NB4 (cell line): Measurements from ENCODE around the gene FHIT.
"Not testable (repeated sequence)": the region's sequence is repeated elsewhere in the genome, so short reads cannot be mapped to it uniquely, and the experiment has no call there.

Source experiments
- DNase-seq: peaks from one replicate; pipeline ENCODE4 v3.0.0; 2010; ENCODE audit warnings: low read depth
- H3K4me3 ChIP-seq: one replicate; pipeline ENCODE4 v1.5.1; 2011; ENCODE audit warnings: mild to moderate bottlenecking, low read depth, low read length, moderate library complexity
- MYC ChIP-seq: IDR thresholded peaks from 2 replicates; pipeline ENCODE4 v1.6.1; 2011; ENCODE audit warnings: low read depth, low read length
- POLR2A ChIP-seq: IDR thresholded peaks from 2 replicates; pipeline ENCODE4 v1.6.1; 2011; ENCODE audit warnings: mild to moderate bottlenecking; ENCODE audit not compliant: insufficient read length; ENCODE audit errors: extremely low read depth
- TF ChIP-seq, protein P1 (sequence below): IDR thresholded peaks from one replicate; pipeline ENCODE4 v1.5.1; 2012; ENCODE audit warnings: low read depth, low read length
- TF ChIP-seq, protein P2 (sequence below): IDR thresholded peaks from 2 replicates; pipeline ENCODE4 v1.6.1; 2011; ENCODE audit warnings: low read depth, low read length

The FHIT gene

DNA sequence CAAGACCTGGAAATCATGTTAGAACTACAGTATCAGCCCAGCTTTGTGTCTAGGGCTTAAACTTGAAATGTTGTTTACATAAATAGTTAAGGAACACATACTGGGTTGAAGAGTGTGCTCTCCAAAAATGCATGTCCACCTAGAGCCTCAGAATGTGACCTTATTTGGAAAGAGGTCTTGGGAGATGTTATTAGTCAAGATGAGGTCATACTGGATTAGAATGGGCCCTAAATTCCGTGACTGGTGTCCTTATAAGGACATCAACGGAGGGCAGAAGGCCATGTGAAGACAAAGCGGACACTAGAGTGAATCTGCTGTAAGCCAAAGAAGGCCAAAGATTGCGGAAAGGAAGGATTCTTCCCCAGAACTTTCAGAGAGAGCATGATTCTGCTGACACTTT, 1442.2 kb downstream of the FHIT start:
- DNase-seq = no peak
- H3K4me3 ChIP-seq = no peak overlapping the region
- TF ChIP-seq, protein P1, sequence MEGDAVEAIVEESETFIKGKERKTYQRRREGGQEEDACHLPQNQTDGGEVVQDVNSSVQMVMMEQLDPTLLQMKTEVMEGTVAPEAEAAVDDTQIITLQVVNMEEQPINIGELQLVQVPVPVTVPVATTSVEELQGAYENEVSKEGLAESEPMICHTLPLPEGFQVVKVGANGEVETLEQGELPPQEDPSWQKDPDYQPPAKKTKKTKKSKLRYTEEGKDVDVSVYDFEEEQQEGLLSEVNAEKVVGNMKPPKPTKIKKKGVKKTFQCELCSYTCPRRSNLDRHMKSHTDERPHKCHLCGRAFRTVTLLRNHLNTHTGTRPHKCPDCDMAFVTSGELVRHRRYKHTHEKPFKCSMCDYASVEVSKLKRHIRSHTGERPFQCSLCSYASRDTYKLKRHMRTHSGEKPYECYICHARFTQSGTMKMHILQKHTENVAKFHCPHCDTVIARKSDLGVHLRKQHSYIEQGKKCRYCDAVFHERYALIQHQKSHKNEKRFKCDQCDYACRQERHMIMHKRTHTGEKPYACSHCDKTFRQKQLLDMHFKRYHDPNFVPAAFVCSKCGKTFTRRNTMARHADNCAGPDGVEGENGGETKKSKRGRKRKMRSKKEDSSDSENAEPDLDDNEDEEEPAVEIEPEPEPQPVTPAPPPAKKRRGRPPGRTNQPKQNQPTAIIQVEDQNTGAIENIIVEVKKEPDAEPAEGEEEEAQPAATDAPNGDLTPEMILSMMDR = no peak
- TF ChIP-seq POLR2A = no peak
- TF ChIP-seq, protein P2, sequence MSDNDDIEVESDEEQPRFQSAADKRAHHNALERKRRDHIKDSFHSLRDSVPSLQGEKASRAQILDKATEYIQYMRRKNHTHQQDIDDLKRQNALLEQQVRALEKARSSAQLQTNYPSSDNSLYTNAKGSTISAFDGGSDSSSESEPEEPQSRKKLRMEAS = no peak
- no peak for TF ChIP-seq MYC

DNA sequence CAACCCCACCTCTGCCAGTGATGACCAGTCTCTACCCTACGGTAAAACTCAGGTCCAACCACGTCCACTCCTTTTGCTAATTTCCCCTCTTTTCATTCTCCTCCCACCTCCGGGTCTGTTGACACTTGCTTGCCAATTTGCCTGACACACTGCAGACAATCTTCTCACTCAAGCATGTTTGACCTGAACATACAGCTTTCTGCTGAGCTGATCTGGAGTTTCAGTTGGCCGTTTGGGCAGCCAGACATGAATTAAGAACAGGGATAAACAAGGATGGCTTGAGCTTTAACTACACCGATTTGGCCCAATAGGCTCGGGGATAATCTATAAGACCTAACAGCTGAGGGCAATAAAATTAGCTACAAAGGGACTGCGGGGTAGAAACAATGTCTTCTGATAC, 1442.8 kb downstream of the FHIT start:
- H3K4me3 ChIP-seq = no peak overlapping the region
- no peak for DNase-seq
- TF ChIP-seq, protein P1 = no peak
- TF ChIP-seq, protein P2 = no peak
- TF ChIP-seq POLR2A (no peak), MYC (no peak)

DNA sequence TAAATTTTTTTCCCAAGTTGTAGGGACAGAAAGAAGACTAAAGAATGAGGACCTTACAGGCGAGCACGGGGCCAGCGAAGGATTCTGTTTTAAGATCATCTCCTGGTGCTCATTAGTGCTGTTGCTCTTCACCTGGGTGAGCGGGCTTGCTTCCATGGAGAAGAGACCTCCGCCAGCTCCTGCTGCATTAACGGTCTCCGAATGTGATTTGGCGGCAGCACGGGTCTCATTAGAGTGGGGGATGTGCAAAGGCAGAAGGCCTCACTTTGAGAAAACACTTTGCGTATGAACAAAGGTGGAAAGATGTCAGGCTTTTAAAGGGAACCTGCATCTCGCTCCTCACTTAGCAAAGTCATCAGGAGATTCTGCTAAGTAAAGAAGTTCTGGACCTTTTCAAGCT, 1448.0 kb downstream of the FHIT start:
- no peak for TF ChIP-seq POLR2A
- TF ChIP-seq, protein P2 = no peak
- TF ChIP-seq, protein P1 = no peak
- TF ChIP-seq MYC = no peak
- DNase-seq = no peak
- H3K4me3 ChIP-seq = no peak overlapping the region

DNA sequence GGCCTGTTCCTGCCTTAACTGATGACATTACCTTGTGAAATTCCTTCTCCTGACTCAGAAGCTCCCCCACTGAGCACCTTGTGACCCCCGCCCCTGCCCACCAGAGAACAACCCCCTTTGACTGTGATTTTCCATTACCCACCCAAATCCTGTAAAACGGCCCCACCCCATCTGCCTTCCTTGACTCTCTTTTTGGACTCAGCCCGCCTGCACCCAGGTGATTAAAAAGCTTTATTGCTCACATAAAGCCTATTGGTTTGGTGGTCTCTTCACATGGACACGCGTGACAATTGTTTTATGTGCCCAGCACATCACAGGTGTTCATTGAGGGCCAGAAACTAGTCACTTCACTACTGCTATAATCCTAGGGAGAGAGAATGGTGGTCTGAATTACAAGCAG, 1448.8 kb downstream of the FHIT start:
- DNase-seq, H3K4me3 ChIP-seq: not testable (repeated sequence)

DNA sequence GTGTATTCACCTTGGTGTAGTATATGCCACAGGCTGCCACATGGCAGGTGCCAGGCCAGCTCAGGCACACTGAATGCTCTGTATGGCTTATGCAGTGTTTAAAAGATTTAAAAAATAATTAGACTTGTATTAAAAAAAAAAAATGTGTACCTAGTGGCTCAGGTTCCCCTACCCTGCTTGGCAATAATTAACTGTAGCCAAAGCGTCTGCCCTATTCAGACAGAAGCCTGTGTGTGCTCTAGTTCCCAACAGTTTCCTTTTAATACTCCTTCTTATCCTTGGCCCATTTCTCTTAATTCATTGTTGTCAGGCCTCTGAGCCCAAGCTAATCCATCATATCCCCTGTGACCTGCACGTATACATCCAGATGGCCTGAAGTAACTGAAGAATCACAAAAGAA, 1449.2 kb downstream of the FHIT start:
- no peak for TF ChIP-seq POLR2A
- TF ChIP-seq, protein P2 = no peak
- TF ChIP-seq, protein P1 = no peak
- no peak for TF ChIP-seq MYC
- no peak overlapping the region for H3K4me3 ChIP-seq
- DNase-seq = no peak

DNA sequence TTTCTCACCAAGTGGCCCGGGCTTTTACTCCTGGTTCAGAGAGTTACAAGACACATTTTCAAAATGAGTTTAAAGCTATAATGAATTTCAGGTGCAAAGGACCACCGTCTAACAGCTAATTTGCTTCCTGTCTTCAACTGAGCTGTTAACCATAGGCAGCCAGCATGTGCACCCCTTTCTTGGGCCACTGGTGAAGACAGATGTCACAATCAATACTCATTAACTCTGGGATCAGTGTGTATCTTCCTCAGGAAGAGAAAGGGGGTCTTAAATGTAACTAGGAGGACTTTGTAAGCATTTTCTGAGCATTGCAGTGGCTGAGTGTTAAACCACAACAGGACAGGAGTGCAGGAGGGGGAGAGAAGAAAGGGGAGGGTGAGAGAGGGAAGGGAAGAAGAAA, 1450.8 kb downstream of the FHIT start:
- no peak overlapping the region for H3K4me3 ChIP-seq
- DNase-seq = no peak
- TF ChIP-seq MYC = no peak
- TF ChIP-seq, protein P2 = no peak
- no peak for TF ChIP-seq POLR2A
- TF ChIP-seq, protein P1 = no peak
